Mucosa of rectum (tissue), 2 donors: ENCODE measurements around the gene PTCH2.
"Not testable (repeated sequence)": the region's sequence is repeated elsewhere in the genome, so short reads cannot be mapped to it uniquely, and the experiment has no call there.

Experiments used
- H3K27ac ChIP-seq, 2 donors: one replicate each; pipeline ENCODE4 v1.7.0; 2013; ENCODE audit warnings: inconsistent platforms in 2 of 2, low read depth in 2 of 2, low read length in 2 of 2
- H3K27me3 ChIP-seq, 2 donors: one replicate each; pipeline ENCODE4 v1.7.0; 2013; ENCODE audit warnings: low read length in 2 of 2; ENCODE audit not compliant: control insufficient read depth in 2 of 2, insufficient read depth in 2 of 2
- H3K36me3 ChIP-seq, 2 donors: one replicate each; pipeline ENCODE4 v1.7.0; 2013; ENCODE audit warnings: low read length in 2 of 2; ENCODE audit not compliant: control insufficient read depth in 2 of 2, insufficient read depth in 2 of 2
- H3K4me1 ChIP-seq, 2 donors: one replicate each; pipeline ENCODE4 v1.7.0; 2013; ENCODE audit warnings: low read length in 2 of 2, mild to moderate bottlenecking in 1 of 2; ENCODE audit not compliant: control insufficient read depth in 2 of 2, insufficient read depth in 2 of 2
- H3K4me3 ChIP-seq, 2 donors: one replicate each; pipeline ENCODE4 v1.7.0; 2013; ENCODE audit warnings: low read length in 2 of 2
- H3K9ac ChIP-seq, 2 donors: one replicate each; pipeline ENCODE4 v1.7.0; 2013; ENCODE audit warnings: low read length in 2 of 2, low read depth in 1 of 2, mild to moderate bottlenecking in 1 of 2
- H3K9me3 ChIP-seq, 2 donors: one replicate each; pipeline ENCODE4 v1.7.0; 2013; ENCODE audit warnings: low read length in 2 of 2; ENCODE audit not compliant: control insufficient read depth in 2 of 2
- donor health status: healthy.
- donor health status: Normal muscosa, but diverticular disease.

The PTCH2 gene

GRCh38 chr1:44802306-44803061 lies 40.6 kb downstream of the PTCH2 start:
- Histone ChIP-seq H3K4me1 (peaks cover 26 to 28% of the 10 kb centered on the region in 2 donors), H3K9ac (peak overlapping the region in 1 of 2 donors; percentile 15), H3K9me3 (no peaks in the 10 kb centered on the region), H3K27ac (peak overlapping the region in 1 of 2 donors; percentile 11), H3K27me3 (no peaks in the 10 kb centered on the region), H3K36me3 (peaks cover 14 to 15% of the 10 kb centered on the region in 2 donors), H3K4me3 (peak overlapping the region in 1 of 2 donors; percentile 66)

DNA sequence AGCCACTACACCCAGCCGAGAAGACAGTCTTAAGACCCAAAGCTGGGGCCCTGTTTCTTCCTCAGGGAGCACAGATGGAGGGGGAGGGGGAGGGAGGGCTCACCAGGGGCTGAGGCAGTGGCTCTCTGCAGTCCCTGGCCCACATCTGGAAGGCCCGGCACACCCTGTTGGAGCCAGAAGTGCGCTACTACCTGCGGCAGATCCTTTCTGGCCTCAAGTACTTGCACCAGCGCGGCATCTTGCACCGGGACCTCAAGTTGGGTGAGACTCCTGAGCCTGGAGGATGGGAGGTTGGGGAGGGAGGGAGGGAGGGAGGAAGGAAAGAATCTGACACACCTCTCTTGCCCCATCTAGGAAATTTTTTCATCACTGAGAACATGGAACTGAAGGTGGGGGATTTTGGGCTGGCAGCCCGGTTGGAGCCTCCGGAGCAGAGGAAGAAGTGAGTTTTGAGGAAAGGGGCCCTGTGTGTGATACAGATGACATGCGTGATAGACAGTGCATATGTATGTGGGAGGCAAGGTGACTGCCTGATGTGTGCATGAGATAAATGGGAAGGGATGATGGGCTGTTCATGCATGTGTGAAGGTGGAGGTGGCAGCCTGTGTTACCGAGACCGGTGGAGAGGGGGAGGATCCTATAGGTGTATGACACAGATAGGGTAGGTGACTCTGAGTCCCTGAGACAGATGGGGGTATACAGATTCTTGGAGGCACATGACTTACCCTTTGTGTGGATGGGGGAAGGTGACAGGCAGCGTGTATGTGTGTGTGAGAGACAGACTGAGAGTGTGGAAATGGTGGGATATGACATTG lies 41.4 kb downstream of the PTCH2 start:
- Histone ChIP-seq H3K9me3 (no peaks in the 10 kb centered on the region), H3K4me3 (peak overlapping the region; percentile 17 to 66), H3K36me3 (peaks cover 14 to 15% of the 10 kb centered on the region in 2 donors), H3K27me3 (no peaks in the 10 kb centered on the region), H3K9ac (peak overlapping the region in 1 of 2 donors; percentile 15), H3K4me1 (peaks cover 18 to 20% of the 10 kb centered on the region in 2 donors), H3K27ac (peak overlapping the region in 1 of 2 donors; percentile 11)

DNA sequence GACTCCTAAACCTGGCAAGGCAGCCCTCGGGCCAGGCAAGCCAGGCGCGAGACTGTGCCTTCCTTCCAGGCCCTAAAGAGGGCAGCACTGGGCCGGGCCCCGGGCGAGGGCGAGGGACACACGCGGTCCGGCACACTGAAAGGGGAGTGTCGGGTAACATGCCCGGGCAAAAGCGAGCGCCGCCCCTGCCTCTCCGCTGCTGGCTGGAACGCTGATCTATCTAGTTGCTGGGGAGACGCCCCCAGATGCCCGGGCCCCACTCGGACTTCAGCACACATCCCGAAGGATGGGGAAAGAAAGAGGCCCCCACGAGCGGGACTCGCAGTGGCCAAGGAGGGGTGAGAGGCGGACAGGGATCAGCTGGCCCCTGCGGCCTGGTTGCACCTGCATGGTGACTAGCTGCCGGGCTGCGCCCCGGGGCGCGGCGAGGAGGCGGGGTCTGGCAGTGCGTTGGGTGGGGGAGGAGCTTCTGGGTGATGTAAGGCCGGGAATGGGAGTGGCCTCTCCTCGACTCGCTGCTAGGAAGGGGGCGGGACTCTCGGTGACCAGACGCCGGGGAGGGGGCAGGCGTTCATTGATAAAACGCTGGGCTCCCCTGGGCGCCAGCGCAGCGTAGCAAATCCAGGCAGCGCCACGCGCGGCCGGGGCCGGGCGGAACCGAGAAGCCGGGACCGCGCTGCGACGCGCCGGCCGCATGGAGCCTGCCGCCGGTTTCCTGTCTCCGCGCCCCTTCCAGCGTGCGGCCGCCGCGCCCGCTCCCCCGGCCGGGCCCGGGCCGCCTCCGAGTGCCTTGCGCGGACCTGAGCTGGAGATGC lies 43.1 kb downstream of the PTCH2 start, which contains the start of gene PLK3:
Gene PLK3, plus strand, starts transcription at position 608 of the 815 bp plus-strand sequence. Its CDS starts 87 bp downstream, at position 695.
- H3K27me3 ChIP-seq, result no peaks in the 10 kb centered on the region
- peak within 1 kb of the TSS; percentile 96 for H3K27ac ChIP-seq
- no peaks in the 10 kb centered on the region for H3K9me3 ChIP-seq
- H3K4me3 ChIP-seq, result peak within 1 kb of the TSS; percentile 75 to 87
- H3K4me1 ChIP-seq, result peaks cover 12 to 16% of the 10 kb centered on the region in 2 donors
- peaks cover 10 to 11% of the 10 kb centered on the region in 2 donors for H3K36me3 ChIP-seq
- peak within 1 kb of the TSS; percentile 86 to 93 for H3K9ac ChIP-seq

DNA sequence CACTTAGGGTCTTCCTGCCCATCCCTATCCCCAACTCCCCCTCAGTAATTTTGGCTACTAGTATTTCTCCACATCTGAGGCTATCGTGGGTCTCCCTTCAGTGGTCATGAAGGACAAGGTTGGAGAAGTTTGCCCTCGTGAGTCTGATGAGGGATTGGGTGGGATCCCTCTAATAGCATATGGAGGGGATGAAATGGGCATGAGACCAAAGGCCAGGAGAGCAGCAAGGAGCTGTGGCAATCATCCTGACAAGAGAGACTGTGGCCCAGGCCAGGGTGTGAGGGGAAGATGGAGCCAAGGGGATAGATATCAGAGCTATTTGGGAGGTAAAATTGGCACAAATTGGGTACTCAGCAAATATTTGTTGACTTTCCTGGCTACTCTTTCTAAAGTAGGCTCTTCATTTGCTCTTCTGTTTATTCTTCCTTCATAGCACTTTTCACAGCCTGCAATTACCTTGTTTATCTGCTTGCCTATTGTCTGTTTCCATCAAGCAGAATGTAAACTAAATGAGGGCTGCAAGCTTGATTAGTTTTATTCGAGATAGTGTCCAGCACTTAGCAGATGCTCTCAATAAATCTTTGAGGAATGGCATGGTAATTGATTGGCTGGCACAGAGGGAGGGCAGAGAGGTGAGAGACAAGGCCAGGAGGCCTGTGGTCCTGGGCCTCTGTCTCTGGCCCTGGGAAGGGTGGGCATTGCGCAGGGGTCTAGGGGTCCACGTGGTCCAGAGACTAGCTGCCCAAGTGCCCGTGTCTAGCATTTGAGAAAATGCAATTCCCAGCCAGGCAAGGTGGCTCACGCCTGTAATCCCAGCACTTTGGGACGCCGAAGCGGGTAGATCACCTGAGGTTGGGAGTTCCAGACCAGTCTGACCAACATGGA lies 44.3 kb downstream of the PTCH2 start:
- Histone ChIP-seq H3K4me3 (no peak overlapping the region), H3K27me3 (no peaks in the 10 kb centered on the region), H3K4me1 (peaks cover 12 to 16% of the 10 kb centered on the region in 2 donors), H3K36me3 (peaks cover 2 to 6% of the 10 kb centered on the region in 2 donors), H3K27ac (no peak overlapping the region), H3K9ac (peak overlapping the region; percentile 32 to 93), H3K9me3 (no peaks in the 10 kb centered on the region)

DNA sequence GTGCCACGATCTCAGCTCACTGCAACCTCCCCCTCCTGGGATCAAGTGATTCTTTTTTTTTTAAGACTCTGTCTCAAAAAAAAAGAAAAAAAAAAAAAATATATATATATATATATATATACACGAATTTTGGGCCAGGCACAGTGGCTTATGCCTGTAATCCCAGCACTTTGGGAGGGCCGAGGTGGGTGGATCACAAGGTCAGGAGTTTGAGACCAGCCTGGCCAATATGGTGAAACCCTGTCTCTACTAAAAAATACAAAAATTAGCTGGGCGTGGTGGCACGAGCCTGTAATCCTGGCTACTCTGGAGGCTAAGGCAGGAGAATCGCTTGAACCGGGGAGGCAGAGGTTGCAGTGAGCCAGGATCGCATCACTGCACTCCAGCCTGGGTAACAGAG lies 45.2 kb downstream of the PTCH2 start:
- H3K27ac ChIP-seq, H3K4me3 ChIP-seq, H3K9ac ChIP-seq, H3K9me3 ChIP-seq, H3K36me3 ChIP-seq, H3K27me3 ChIP-seq: not testable (repeated sequence)
- peaks cover 12 to 16% of the 10 kb centered on the region in 2 donors for H3K4me1 ChIP-seq

GRCh38 chr1:44792736-44793502 lies 50.1 kb downstream of the PTCH2 start:
- peaks cover 0 to 7% of the 10 kb centered on the region in 2 donors for H3K4me1 ChIP-seq
- no peaks in the 10 kb centered on the region for H3K9me3 ChIP-seq
- no peak overlapping the region for H3K27ac ChIP-seq
- H3K27me3 ChIP-seq, result no peaks in the 10 kb centered on the region
- no peak overlapping the region for H3K4me3 ChIP-seq
- no peak overlapping the region for H3K9ac ChIP-seq
- no peaks in the 10 kb centered on the region for H3K36me3 ChIP-seq

DNA sequence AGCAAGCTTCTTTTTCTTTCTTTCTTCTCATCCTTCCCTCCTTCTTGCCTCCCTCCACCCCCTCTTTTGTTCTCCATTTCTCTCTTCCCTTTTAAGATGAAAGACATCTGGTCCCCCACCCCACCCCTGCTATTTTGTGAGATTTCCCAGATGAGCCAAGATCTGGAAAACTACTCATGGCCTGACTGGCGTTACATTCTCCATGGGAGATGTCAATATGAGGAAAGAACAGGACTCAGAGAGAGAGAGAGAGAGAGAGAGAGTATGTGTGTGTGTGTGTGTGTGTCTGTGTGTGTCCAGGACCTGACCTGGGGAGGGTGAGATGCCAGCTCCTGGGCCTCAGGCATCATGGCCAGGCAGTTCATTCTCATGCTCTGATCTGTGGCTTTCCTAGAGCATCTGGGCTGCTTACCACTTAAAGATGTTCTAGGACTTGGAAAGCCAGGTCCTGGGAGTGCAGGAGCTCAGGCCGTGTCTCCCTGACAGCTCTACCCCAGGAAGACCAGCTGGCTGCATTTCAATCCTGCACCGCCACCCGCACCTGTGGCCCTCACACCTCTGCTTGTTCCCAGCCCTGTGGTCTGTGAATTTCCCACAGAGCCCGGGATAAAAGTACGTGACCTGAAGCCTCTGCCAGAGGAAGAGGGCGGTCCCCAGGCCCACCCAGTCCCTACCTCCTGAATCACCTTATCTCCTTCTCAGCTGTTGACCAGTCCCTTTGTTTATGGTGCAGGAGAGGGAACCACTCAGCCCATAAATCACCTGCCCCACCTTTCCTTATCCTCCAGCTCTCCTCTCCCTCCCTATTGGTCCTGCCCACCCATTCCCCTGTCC lies 51.9 kb downstream of the PTCH2 start:
- Histone ChIP-seq H3K4me3 (no peak overlapping the region), H3K4me1 (peaks cover 6 to 12% of the 10 kb centered on the region in 2 donors), H3K27ac (peak overlapping the region in 1 of 2 donors; percentile 20), H3K9me3 (no peaks in the 10 kb centered on the region), H3K36me3 (no peaks in the 10 kb centered on the region), H3K27me3 (no peaks in the 10 kb centered on the region), H3K9ac (no peak overlapping the region)

- H3K27ac ChIP-seq, result no peak within 1 kb of the TSS
- no peak within 1 kb of the TSS for H3K4me3 ChIP-seq
- H3K9me3 ChIP-seq, result no peaks in the 10 kb centered on the region
- H3K4me1 ChIP-seq, result peaks cover 21 to 25% of the 10 kb centered on the region in 2 donors
- no peak within 1 kb of the TSS for H3K9ac ChIP-seq
- H3K27me3 ChIP-seq, result no peaks in the 10 kb centered on the region
- H3K36me3 ChIP-seq, result no peaks in the 10 kb centered on the region
These were observed 54.8 kb downstream of the PTCH2 start, which contains the start of gene BEST4 for GRCh38 chr1:44788120-44788860. BEST4 (minus strand) TSS chr1:44788170; CDS start chr1:44787705, 465 bp downstream.
